SH-SY5Y (cell line): ENCODE data around the gene CHCHD3.

Experiments
- GATA2 ChIP-seq: IDR thresholded peaks from 2 replicates; pipeline ENCODE4 v1.6.1; 2011; ENCODE audit warnings: mild to moderate bottlenecking, low read depth, low read length
- GATA3 ChIP-seq: IDR thresholded peaks from 2 replicates; pipeline ENCODE4 v1.6.1; 2011; ENCODE audit warnings: low read depth, mild to moderate bottlenecking, low read length, moderate library complexity

- TF ChIP-seq GATA2 (no peak), GATA3 (no peak)
Observed at GRCh38 chr7:132937286-132937685, 144.6 kb downstream of the CHCHD3 start.
